ENCODE data around the gene TBXA2R.
"Not testable (repeated sequence)": the region's sequence is repeated elsewhere in the genome, so short reads cannot be mapped to it uniquely, and the experiment has no call there.

Gene TBXA2R

DNA sequence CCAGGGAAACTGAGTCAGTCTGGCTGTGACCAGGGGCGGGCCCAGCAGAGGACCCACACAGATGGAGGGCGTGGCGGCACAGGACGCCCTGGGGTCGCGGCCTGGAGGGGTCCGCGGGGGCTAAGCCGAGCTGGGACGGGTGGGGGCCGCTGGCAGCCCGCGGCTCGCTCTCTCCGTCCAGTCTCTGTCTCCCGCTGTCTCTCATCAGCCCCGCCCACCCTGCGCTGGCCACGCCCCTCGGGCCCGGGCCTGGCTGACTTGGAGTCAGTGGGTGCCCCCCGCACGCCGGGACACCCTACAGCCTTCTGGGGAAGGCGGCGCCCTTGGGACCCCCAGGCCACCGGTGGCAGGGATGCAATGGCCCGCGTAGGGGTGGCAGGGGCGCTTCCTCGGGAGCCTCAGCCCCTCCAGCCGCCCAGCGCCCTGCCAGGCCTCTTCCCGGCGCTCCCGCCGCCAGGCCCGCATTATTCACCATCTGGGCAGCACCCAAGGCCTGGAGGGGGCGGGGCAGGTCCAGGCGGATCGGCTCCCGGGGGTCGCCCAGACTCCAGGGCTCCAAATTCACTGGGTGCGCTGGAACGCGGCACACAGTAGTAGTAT, at the start of gene TBXA2R:
TSS of gene TBXA2R (minus strand) at position 186 of the 600 bp plus-strand sequence. CDS start 6,241 bp downstream, outside the sequence.
- DNase-seq = peak; percentile 52

- DNase-seq = peak; percentile 74
Observed at GRCh38 chr19:3656073-3656746, 49.5 kb upstream of the TBXA2R start.

GRCh38 chr19:3655402-3656072, 48.9 kb upstream of the TBXA2R start:
- DNase-seq = peak; percentile 90

DNA sequence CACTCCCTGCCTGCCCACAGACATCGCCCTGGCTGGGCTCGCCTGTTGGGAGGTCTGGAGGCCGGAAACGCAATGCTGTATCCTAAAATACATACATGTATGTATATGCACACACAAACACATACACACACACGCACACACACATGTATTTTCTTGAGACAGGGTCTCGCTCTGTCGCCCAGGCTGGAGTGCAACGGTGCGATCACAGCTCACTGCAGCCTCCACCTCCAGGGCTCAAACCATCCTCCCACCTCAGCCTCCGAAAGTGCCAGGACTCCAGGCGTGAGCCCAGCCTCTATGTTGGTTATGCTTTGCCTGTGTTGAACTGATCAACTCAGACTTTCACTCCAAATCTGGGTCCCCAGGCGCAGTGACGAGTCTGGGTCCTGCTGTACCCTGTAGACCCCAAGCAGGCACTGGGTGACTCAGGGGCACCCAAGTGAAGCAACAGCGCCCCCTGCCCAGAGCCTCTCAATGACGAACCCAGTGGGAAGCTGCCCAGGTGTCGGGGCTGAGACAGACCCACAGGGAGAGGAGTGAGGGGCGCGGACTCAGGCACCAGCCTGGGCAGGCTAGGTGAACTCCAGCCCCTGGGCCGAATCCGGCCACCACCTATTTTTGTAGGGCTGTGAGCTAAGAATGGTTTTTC, 47.3 kb upstream of the TBXA2R start:
- DNase-seq = no peak

DNA sequence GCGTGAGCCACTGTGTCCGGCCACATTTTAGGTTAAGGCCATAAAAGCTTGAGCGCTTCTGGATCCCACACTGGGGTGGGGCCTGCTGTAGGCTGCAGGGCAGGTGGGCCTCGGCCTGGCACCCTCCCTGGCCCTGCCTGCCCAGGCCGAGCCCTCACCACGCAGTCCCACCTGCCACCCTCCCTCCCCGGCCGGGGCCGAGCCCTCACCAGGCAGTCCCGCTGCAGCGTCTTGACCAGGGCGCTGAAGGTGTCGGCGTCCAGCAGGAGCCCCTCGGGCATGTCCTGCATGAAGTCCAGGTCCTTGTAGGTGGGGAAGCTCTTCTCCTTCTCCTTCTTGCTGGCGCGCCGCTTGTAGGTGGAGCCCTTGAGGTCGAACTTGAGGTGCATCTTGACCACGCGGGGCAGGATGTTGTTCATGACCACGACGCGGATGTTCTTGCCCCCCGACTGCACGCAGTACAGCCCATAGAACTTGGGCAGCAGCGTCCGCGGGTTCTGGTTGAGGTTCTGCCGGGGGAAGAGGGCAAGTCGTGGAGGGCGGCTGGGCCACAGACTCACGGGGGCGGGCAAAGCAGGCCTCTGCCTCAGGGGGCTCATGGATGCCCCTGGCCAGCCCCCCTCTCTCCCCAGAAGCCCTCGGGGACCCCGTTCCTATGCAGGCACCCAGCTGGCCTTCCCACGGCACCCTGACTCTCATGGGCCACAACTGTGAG, 46.6 kb upstream of the TBXA2R start:
- no peak for DNase-seq

DNA sequence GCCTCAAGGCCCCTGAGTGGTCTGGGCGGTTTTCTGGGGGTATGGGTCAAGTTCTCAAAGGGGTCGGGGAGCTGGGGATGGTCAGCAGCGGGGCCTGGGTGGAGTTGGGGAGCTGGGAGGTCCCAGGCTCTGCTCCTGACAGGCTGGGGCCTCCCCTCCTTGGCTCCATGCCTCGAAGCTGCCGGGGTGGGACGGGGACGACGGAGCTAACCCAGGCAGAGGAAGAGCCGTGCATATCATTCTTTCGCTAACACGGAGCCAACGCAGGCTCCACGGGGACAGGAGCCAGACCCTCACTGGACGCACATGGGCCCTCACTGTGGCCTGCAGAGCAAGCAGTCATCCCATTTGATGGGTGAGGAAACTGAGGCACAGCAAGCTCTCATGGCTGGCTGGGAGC, 45.7 kb upstream of the TBXA2R start:
- DNase-seq = no peak

DNA sequence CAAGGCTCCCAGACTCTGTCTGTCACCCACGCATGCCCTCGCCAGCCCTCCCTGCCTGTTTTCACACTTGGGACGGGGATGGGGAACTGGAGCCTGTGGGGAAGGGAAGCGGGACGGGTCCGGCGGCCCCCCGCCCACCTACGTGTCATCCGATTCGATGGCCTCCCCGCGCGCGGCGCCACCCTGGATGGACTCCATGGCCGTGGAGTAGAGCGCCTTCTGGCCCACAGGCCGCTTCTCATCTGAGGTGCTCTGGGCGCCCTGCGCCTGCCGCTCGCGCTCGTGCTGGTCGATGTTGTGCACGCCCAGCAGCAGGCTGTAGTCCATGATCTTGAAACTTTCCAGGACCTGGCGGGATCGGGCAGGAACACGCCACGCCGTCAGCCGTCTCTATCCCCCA, 45.0 kb upstream of the TBXA2R start:
- DNase-seq = no peak

DNA sequence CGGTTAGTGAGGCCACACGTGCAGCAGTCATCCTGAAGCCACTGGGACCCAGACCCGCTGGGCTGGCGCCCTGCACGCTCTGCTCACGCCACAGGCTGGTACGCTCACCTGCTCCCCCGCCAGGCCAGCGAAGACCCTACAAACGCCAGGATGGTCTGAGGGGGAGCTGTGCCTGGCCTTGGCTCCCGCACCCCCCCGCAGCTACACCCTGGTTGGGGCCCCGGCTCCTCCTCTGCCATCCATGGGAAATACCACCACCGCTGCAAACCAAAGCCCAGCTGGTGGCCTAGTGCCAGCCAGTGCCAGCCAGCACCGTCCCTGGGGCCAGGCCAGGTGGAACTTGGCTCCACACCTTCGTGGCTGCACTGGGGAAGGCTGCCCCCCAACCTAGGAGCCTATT, 43.2 kb upstream of the TBXA2R start:
- DNase-seq = no peak

- no peak for DNase-seq
Observed at GRCh38 chr19:3648037-3648905, 41.6 kb upstream of the TBXA2R start.

DNA sequence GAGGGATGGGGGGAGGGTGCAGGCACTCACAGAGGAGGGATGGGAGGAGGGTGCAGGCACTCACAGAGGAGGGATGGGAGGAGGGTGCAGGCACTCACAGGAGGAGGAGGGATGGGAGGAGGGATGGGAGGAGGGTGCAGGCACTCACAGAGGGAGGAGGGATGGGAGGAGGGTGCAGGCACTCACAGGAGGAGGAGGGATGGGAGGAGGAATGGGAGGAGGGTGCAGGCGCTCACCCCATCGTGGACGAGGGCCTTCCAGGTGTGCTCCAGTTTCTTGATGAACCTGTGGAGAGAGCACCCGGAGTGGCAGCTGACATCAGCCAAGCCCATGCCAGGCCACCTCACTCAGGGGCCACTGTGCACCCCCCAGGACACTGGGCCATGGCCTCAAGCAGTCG, 40.4 kb upstream of the TBXA2R start:
- DNase-seq = not testable (repeated sequence)

- DNase-seq = no peak
Observed at GRCh38 chr19:3646336-3647092, 39.8 kb upstream of the TBXA2R start.

- no peak for DNase-seq
Observed at GRCh38 chr19:3645726-3646125, 39.1 kb upstream of the TBXA2R start.

GRCh38 chr19:3645067-3645396, 38.4 kb upstream of the TBXA2R start:
- DNase-seq = no peak

- DNase-seq = no peak
Observed at GRCh38 chr19:3644351-3645066, 37.8 kb upstream of the TBXA2R start.

- no peak for DNase-seq
Observed at GRCh38 chr19:3643674-3644313, 37.1 kb upstream of the TBXA2R start.

GRCh38 chr19:3642987-3643673, 36.5 kb upstream of the TBXA2R start:
- DNase-seq = no peak

DNA sequence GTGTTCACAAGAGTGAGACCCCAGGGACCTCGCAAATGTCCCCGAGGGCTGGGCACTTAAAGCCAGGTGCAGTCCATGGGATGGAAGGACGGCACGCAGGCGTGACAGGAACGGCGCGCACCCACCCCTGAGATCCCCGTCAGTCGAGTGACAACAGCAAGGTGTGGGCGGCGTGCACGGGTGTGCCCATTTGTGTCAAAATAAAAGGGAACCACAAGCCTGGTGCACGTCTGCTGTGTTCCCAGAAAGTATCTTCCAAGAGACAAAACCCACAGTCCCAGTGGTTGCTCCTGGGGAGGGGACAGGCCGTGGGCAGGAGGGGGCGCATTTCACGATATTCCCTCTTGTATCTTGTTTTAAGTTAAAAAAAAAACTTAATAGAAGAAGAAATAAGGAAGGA, 35.6 kb upstream of the TBXA2R start:
- DNase-seq = no peak

GRCh38 chr19:3641515-3642269, 35.0 kb upstream of the TBXA2R start:
- no peak for DNase-seq

- DNase-seq = no peak
Observed at GRCh38 chr19:3639479-3639878, 32.8 kb upstream of the TBXA2R start.

Data from T1000 (cell line).